Mesendoderm (in vitro differentiated cells): Measurements from ENCODE around the gene EIF4G3.

Experiments
- DNase-seq: peaks from one replicate; pipeline ENCODE4 v3.0.0; 2013
- H2AK5ac ChIP-seq: 2 replicates; pipeline ENCODE4 v1.6.1; 2013; ENCODE audit warnings: low read length, inconsistent platforms
- H2BK120ac ChIP-seq: 2 replicates; pipeline ENCODE4 v1.6.1; 2013; ENCODE audit warnings: low read depth, mild to moderate bottlenecking, low read length, moderate library complexity, mixed read lengths
- H2BK15ac ChIP-seq: replicated peaks from 2 replicates; pipeline ENCODE4 v1.6.1; 2013; ENCODE audit warnings: low read depth, mild to moderate bottlenecking, moderate library complexity
- H2BK5ac ChIP-seq: 2 replicates; pipeline ENCODE4 v1.6.1; 2013; ENCODE audit warnings: low read length, inconsistent platforms
- H3K18ac ChIP-seq: 2 replicates; pipeline ENCODE4 v1.6.1; 2013; ENCODE audit warnings: mild to moderate bottlenecking, low read length, mixed read lengths
- H3K23ac ChIP-seq: one replicate; pipeline ENCODE4 v1.6.1; 2013; ENCODE audit warnings: low read length
- H3K27ac ChIP-seq: 2 replicates; pipeline ENCODE4 v1.5.1; 2013; ENCODE audit warnings: low read depth, mild to moderate bottlenecking, inconsistent platforms, low read length, moderate library complexity
- H3K27me3 ChIP-seq: 2 replicates; pipeline ENCODE4 v1.6.1; 2013; ENCODE audit warnings: low read length, control low read depth, mild to moderate bottlenecking, inconsistent platforms; ENCODE audit not compliant: insufficient read depth, poor library complexity
- H3K36me3 ChIP-seq: 2 replicates; pipeline ENCODE4 v1.6.1; 2013; ENCODE audit warnings: low read length, inconsistent platforms; ENCODE audit not compliant: control insufficient read depth, insufficient read depth
- H3K4ac ChIP-seq: one replicate; pipeline ENCODE4 v1.6.1; 2013; ENCODE audit warnings: low read depth, mild to moderate bottlenecking, low read length, moderate library complexity
- H3K4me1 ChIP-seq: 2 replicates; pipeline ENCODE4 v1.6.1; 2013; ENCODE audit warnings: low read depth, low read length, inconsistent platforms; ENCODE audit not compliant: control insufficient read depth
- H3K4me2 ChIP-seq: 2 replicates; pipeline ENCODE4 v1.6.1; 2013; ENCODE audit warnings: low read length
- H3K4me3 ChIP-seq: 2 replicates; pipeline ENCODE4 v1.5.1; 2013; ENCODE audit warnings: mild to moderate bottlenecking, low read length
- H3K56ac ChIP-seq: one replicate; pipeline ENCODE4 v1.6.1; 2013; ENCODE audit warnings: low read length
- H3K79me1 ChIP-seq: 2 replicates; pipeline ENCODE4 v1.6.1; 2013; ENCODE audit warnings: low read length, inconsistent platforms
- H3K79me2 ChIP-seq: 2 replicates; pipeline ENCODE4 v1.6.1; 2013; ENCODE audit warnings: mild to moderate bottlenecking, low read length; ENCODE audit not compliant: control insufficient read depth, insufficient read depth
- H3K9ac ChIP-seq: 2 replicates; pipeline ENCODE4 v1.6.1; 2013; ENCODE audit warnings: low read length, inconsistent platforms
- H4K5ac ChIP-seq: one replicate; pipeline ENCODE4 v1.6.1; 2013; ENCODE audit warnings: low read length
- H4K8ac ChIP-seq: one replicate; pipeline ENCODE4 v1.6.1; 2013; ENCODE audit warnings: low read depth, mild to moderate bottlenecking, control low read depth, low read length, moderate library complexity
- WGBS: extraction: QIAGEN DNeasy Blood & Tissue Kit; methylation state at CpG from one replicate; pipeline ENCODE4 v1.1.7; 2013; ENCODE audit warnings: low lambda C conversion rate, missing lambda C conversion rate; ENCODE audit not compliant: insufficient coverage; ENCODE audit errors: extremely low coverage; 5-methylcytosine and 5-hydroxymethylcytosine counted together

Gene EIF4G3

GRCh38 chr1:21100481-21100921 lies 76.2 kb downstream of the EIF4G3 start:
- no peak overlapping the region for H3K18ac ChIP-seq
- H3K4me3 ChIP-seq: no peak overlapping the region
- no peaks in the 10 kb centered on the region for H3K27me3 ChIP-seq
- no peak overlapping the region for H4K5ac ChIP-seq
- no peak overlapping the region for H2AK5ac ChIP-seq
- H3K79me1 ChIP-seq: peaks cover 9% of the 10 kb centered on the region
- no peak overlapping the region for H2BK15ac ChIP-seq
- H3K23ac ChIP-seq: no peak overlapping the region
- no peak overlapping the region for H3K9ac ChIP-seq
- no peak overlapping the region for H4K8ac ChIP-seq
- H3K56ac ChIP-seq: no peak overlapping the region
- DNase-seq: no peak
- no peak overlapping the region for H2BK5ac ChIP-seq
- H3K4ac ChIP-seq: no peak overlapping the region
- no peak overlapping the region for H3K27ac ChIP-seq
- no peak overlapping the region for H2BK120ac ChIP-seq
- peaks cover 9% of the 10 kb centered on the region for H3K79me2 ChIP-seq
- no CpG with 5 or more reads among the region's 5 CpGs for WGBS
- H3K4me2 ChIP-seq: no peak overlapping the region
- H3K4me1 ChIP-seq: no peaks in the 10 kb centered on the region
- H3K36me3 ChIP-seq: no peaks in the 10 kb centered on the region

DNA sequence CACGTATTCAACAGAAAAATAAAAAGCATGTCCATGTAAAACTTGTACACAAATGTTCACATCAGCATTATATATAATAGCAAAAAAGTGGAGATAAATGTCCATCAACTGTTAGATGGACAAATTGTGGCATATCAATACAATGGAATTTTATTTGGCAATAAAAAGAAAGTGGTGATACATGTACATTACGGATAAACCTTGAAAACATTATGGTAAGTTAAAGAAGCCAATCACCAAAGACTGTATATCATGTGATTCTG lies 76.9 kb downstream of the EIF4G3 start:
- no CpG with 5 or more reads among the region's 2 CpGs for WGBS
- no peak overlapping the region for H3K18ac ChIP-seq
- no peaks in the 10 kb centered on the region for H3K4me1 ChIP-seq
- no peak overlapping the region for H4K8ac ChIP-seq
- no peak overlapping the region for H3K4ac ChIP-seq
- no peak overlapping the region for H3K27ac ChIP-seq
- H2BK15ac ChIP-seq: no peak overlapping the region
- no peaks in the 10 kb centered on the region for H3K27me3 ChIP-seq
- H3K79me1 ChIP-seq: peaks cover 9% of the 10 kb centered on the region
- DNase-seq: no peak
- no peak overlapping the region for H3K23ac ChIP-seq
- no peak overlapping the region for H3K56ac ChIP-seq
- H2BK120ac ChIP-seq: no peak overlapping the region
- H3K36me3 ChIP-seq: no peaks in the 10 kb centered on the region
- H2AK5ac ChIP-seq: no peak overlapping the region
- peaks cover 9% of the 10 kb centered on the region for H3K79me2 ChIP-seq
- H3K9ac ChIP-seq: no peak overlapping the region
- H3K4me2 ChIP-seq: no peak overlapping the region
- no peak overlapping the region for H4K5ac ChIP-seq
- no peak overlapping the region for H2BK5ac ChIP-seq
- no peak overlapping the region for H3K4me3 ChIP-seq

DNA sequence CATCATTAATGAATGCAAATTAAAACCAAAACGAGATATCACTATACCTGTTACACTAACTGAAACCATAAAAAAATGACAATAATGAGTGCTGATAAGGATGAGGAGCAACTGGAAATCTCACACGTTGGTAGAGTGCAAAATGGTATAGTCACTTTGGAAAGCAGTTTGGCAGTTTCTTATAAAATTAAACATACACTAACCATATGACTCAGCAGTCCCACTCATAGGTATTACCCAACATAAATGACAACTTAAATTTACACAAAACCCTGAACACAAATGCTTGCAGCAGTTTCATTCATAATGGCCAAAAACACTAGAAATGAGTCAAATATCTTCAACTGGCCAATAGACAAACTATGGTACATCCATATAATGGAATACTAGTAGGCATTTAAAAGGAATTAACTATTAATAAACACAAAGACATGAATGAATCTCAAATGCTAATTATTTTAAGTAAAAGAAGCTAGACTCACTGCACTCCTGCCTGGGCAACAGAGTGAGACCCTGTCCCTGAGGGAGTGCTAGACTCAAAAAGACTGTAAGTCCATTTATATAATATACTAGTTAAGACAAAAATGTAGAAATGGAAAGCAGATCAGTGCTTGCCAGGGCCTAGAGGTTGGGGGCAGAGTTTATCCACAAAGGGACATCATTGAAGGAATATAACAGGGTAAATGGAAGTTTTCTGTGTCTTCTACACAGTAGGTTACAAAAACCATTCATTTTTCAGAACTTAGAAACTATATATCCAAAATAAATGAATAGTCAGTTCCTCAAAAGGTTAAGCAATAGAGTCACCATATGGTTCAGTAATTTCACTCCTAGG lies 77.4 kb downstream of the EIF4G3 start:
- Histone ChIP-seq H3K9ac (no peak overlapping the region), H3K4ac (no peak overlapping the region), H2AK5ac (no peak overlapping the region), H3K36me3 (no peaks in the 10 kb centered on the region), H2BK5ac (no peak overlapping the region), H3K23ac (no peak overlapping the region), H3K18ac (no peak overlapping the region), H2BK15ac (no peak overlapping the region), H3K4me1 (no peaks in the 10 kb centered on the region), H3K4me3 (no peak overlapping the region), H4K8ac (no peak overlapping the region), H3K4me2 (no peak overlapping the region), H3K56ac (no peak overlapping the region), H2BK120ac (no peak overlapping the region), H3K79me2 (peaks cover 9% of the 10 kb centered on the region), H3K27ac (no peak overlapping the region), H3K27me3 (no peaks in the 10 kb centered on the region), H4K5ac (no peak overlapping the region), H3K79me1 (peaks cover 9% of the 10 kb centered on the region)
- WGBS: no CpG with 5 or more reads among the region's 2 CpGs
- DNase-seq: no peak

DNA sequence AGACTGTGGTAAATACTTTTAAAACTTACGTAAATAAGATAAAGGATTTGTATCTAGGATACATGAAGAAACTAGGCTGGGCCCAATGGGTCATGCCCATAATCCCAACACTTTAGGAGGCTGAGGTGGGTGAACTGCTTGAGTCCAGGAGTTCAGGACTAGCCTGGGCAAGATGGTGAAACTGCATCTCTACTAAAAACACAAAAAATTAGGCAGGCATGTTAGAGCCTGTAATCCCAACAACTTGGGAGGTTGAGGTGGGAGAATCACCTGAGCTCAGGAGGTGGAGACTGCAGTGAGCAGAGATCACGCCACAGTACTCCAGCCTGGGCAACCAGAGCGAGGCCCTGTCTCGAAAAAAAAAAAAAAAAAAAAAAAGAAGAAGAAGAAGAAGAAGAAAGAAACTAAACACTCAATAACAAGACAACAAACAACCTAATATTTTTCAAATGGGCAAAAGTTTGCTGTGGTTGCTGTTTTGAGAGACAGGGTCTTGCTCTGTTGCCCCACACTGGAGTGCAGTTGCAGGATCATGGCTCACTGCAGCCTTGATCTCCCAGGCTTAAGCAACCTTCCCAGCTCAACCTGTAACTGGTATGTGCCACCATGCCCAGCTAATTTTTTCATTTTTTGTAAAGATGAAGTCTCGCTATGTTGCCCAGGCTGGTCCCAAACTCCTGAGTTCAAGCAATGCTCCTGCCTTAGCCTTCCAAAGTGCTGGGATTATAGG lies 78.3 kb downstream of the EIF4G3 start:
- H2AK5ac ChIP-seq: no peak overlapping the region
- WGBS: no CpG with 5 or more reads among the region's 5 CpGs

DNA sequence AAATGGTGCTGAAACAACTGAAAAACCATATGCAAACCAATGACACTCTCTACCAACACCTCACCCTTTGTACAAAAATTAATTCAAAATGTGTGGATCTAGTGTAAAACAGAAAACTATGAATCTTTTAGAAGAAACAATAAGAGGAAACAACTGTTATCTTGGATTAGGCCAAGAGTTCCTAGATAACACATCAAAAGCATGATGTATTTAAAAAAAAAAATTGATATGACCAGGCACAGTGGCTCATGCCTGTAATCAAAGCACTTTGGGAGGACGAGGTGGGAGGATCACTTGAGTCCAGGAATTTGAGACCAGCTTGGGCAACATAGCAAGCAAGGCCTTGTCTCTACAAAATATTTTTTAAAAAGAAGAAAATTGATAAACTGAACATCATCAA lies 79.0 kb downstream of the EIF4G3 start:
- DNase-seq: no peak
- no CpG with 5 or more reads among the region's 1 CpG for WGBS
- H2BK120ac ChIP-seq: no peak overlapping the region
- H3K56ac ChIP-seq: no peak overlapping the region
- H3K4me1 ChIP-seq: no peaks in the 10 kb centered on the region
- peaks cover 9% of the 10 kb centered on the region for H3K79me1 ChIP-seq
- no peaks in the 10 kb centered on the region for H3K27me3 ChIP-seq
- no peak overlapping the region for H2BK15ac ChIP-seq
- peaks cover 9% of the 10 kb centered on the region for H3K79me2 ChIP-seq
- H3K4me3 ChIP-seq: no peak overlapping the region
- no peak overlapping the region for H2AK5ac ChIP-seq
- no peak overlapping the region for H3K4ac ChIP-seq
- H3K9ac ChIP-seq: no peak overlapping the region
- H3K23ac ChIP-seq: no peak overlapping the region
- H3K18ac ChIP-seq: no peak overlapping the region
- H2BK5ac ChIP-seq: no peak overlapping the region
- no peak overlapping the region for H3K27ac ChIP-seq
- no peak overlapping the region for H4K8ac ChIP-seq
- no peak overlapping the region for H4K5ac ChIP-seq
- no peak overlapping the region for H3K4me2 ChIP-seq
- H3K36me3 ChIP-seq: no peaks in the 10 kb centered on the region

More for the DNA sequence above, 78.3 kb downstream of the EIF4G3 start:
- no peaks in the 10 kb centered on the region for H3K27me3 ChIP-seq
- no peak overlapping the region for H2BK5ac ChIP-seq
- peaks cover 9% of the 10 kb centered on the region for H3K79me1 ChIP-seq
- no peak overlapping the region for H3K18ac ChIP-seq
- H2BK120ac ChIP-seq: no peak overlapping the region
- H2BK15ac ChIP-seq: no peak overlapping the region
- no peak overlapping the region for H3K23ac ChIP-seq
- no peaks in the 10 kb centered on the region for H3K36me3 ChIP-seq
- H4K5ac ChIP-seq: no peak overlapping the region
- H4K8ac ChIP-seq: no peak overlapping the region
- H3K27ac ChIP-seq: no peak overlapping the region
- H3K9ac ChIP-seq: no peak overlapping the region
- no peak overlapping the region for H3K56ac ChIP-seq
- no peaks in the 10 kb centered on the region for H3K4me1 ChIP-seq
- no peak overlapping the region for H3K4me3 ChIP-seq
- H3K4me2 ChIP-seq: no peak overlapping the region
- no peak overlapping the region for H3K4ac ChIP-seq
- no peak for DNase-seq
- H3K79me2 ChIP-seq: peaks cover 9% of the 10 kb centered on the region
